H1 (cell line): ENCODE measurements around the gene TBC1D9. TPM values are rescaled to one million over a fixed set of nuclear protein-coding genes. Genes with fewer than 3 reads are reported as not detected.

ENCODE experiments used
- CEBPB ChIP-seq: IDR thresholded peaks from 2 replicates; pipeline ENCODE4 v1.6.1; 2012; ENCODE audit warnings: low read depth, low read length
- CHD1 ChIP-seq: IDR thresholded peaks from 2 replicates; pipeline ENCODE4 v1.6.1; 2012; ENCODE audit warnings: low read depth, low read length, improper control_type of control experiment
- HDAC6 ChIP-seq: IDR thresholded peaks from one replicate; pipeline ENCODE4 v1.7.1; 2012; ENCODE audit warnings: low read depth, mild to moderate bottlenecking, inconsistent platforms, low read length, moderate library complexity
- PHF8 ChIP-seq: fragments of 200-600 bp; sonication (generic); conservative IDR thresholded peaks from 2 replicates; pipeline ENCODE4 v1.7.1; 2012; ENCODE audit warnings: low read depth, mild to moderate bottlenecking, inconsistent platforms, low read length, moderate library complexity
- TCF12 ChIP-seq: IDR thresholded peaks from 2 replicates; pipeline ENCODE4 v1.6.1; 2011; ENCODE audit warnings: low read depth, mild to moderate bottlenecking, low read length
- polyA plus RNA-seq, 7 experiments: library from polyadenylated mRNA; depleted of rRNA in 3 of 7; stranded (reverse) in 5 of 7; unstranded in 2 of 7; fragments of >200 nt in 5 of 7; fragments of 200-250 nt in 2 of 7; gene quantifications; 1 replicate in 5 of 7; 2 replicates in 1 of 7; 4 replicates in 1 of 7; pipeline versions ENCODE4 v1.2.1 to v1.2.3, GENCODE V29; 2011 to 2013; ENCODE audit warnings: missing spikeins in 2 of 7, mixed read lengths in 2 of 7
- total RNA-seq: library from RNA; stranded (reverse); fragmentation: NEBNext Ultra II Directional; extraction: Animal tissue kit (Norgen Biotek cat#: 25700); gene quantifications from 2 replicates; pipeline ENCODE4 v1.2.1, GENCODE V29; 2021

TBC1D9 gene
- total and polyA plus RNA-seq, 2 of the 8 experiments (the other 6 are each of a cell fraction or from before 2014, with no cell fraction given) = 0.94 to 1.0 TPM

GRCh38 chr4:140777386-140777785, 21.2 kb upstream of the TBC1D9 start (continued):
- TF ChIP-seq PHF8 (no peak), HDAC6 (no peak), CHD1 (no peak), TCF12 (no peak), CEBPB (no peak)
- TF ChIP-seq, all 59 proteins: peak for 0
